T-helper 22 cell (primary cell): ENCODE measurements around the gene PCSK6.
A peak's percentile ranks its signal among the peaks of the same experiment; 100 is the strongest.

ENCODE experiments used
- DNase-seq: peaks from one replicate; pipeline ENCODE4 v3.0.0-alpha.2; 2020; ENCODE audit warnings: low read depth

The PCSK6 gene

DNA sequence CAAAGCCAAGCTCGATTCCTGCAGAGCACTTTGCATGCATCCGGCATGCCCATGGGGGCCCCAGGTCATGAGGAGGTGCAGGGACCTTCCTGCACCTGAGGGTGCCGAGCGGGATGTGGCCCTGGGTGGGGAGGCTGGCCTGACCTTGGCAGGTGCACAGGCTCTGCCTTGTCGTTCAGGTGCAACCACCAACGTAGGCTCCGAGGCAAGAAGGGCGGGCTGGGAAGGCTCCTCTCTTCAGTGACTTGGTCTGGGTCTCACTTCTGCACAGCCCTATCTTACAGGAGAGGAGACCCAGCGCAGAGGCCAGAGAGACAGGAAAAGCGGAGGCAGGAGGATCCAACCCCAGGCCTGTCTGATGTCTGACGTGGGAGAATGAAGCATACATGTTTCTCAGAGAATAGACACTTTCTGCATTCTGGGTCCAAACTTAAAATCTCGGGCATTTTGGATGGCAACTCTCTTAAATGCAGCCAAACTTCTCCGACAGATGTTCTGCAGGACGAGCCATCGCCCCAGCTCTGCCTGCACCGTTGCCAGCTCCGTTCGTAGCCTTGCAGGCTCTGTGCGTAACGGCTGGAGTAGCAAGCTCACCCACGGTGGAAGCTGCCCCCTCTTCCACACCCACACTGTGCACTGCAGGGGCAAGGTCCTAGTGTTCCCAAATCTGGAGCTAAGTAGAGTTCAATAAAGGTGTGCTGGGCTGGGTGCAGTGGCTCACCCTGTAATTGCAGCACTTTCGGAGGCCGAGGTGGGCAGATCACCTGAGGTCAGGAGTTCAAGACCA, 133.6 kb downstream of the PCSK6 start:
- DNase-seq: no peak

DNA sequence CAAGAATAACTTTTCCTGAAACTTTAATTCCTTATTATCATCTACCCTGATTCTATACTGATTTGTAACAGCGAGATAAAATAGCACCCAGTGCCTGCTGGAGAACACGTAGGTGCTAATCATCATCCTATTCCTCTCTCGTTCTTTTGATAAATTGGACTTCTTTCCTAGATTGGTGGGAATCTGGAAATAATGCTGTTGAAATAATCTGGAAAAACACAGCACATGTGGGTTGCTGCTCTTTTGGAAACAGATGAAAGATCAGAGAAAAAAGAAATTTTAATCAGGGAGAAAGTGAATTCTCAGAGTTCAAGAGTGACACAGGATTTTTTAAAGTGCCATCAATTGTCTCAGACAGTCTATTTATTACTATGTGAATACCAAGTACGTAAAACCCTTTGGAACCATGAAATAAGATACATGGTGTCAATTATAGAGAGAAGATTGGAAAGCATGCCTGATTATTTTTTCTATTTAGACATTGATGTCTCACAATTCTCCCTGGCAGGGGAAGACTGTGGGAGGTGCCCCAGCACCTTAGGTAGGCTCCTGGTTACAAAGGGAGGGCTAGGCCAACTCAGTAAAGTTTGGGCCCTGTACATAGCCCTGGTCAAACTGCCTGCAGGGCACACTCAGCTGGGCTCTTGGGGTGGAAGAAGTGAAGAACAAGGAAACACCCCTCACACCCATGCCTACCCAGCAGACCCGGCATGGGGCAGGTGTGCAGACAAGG, 134.4 kb downstream of the PCSK6 start:
- DNase-seq: no peak

DNA sequence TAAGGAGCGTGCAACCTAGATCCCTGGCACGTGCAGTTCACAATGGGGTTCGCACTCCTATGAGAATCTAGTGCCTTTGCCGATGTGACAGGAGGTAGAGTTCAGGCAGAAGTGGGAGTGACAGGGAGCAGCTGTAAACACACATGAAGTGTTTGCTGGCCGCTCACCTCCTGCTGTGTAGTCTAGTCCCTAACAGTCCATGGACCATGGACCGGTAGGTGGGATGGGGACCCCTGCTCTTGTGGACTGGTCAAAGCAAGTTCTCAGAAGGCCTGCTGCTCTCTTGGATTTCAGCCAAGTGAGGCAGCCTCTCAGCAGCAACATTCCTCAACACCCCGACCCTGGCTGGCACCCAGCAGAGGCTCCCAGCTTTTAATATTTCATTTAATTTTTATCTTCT, 136.3 kb downstream of the PCSK6 start:
- DNase-seq: no peak

DNA sequence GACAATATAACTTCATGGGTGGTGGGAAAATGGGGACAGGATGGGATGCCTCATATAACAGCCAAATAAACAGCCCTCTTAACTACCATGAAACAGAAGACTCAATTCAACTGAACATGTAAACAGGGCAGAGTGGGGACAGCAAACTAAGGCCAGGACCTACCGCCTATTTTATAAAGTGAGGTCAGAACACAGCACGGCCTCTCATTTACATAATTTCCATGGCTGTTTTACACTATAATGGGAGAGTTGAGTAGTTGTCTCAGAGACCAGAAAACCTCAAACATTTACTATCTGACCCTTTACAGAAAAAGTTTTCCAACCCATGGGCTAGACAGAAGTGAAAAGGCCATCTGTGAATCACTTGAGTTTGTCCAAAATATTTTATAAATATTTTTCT, 137.8 kb downstream of the PCSK6 start:
- DNase-seq: no peak

DNA sequence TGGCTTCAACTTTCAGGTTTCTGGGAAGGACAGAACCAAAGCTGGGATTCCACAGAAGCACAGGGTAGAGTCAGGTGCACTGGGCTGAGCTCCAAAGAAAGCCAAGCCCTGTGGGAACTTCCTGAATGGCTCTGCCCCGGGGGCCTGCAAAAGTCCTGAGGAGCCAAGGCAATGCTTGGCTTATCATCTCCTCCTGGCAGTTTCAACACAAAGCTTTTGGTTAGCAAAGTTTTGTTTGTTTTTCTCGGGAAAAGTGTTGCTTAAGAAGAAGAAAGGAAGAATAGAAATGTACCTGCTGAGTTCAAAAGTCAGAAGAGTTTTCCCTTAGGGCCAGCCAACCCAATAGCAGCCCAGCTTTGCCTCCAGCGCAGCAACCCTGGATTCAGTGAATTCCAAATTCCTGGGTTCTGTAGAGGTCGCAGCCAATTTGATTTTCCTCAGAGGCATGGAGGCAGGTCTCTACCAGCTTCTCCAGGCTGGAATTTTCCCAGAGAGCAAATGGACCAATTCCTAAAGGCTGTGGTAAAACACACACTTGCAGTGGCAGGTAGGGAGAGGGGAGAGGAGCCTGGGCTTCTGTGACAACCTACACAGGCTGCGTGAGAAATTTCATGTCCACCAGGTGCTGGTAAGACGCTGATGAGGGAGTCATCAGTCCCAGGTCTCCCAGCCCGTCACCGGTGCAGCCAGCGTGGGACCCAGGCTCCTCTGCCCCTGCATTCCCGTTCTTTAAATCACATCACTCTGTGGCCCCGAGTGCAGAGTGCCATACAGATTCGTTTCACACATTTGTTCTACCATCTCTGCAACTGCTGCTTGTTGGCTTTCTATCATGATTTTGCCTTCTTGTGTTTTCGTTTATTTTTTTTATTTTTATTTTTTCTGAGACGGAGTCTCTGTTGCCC, 140.2 kb downstream of the PCSK6 start:
- no peak for DNase-seq

DNA sequence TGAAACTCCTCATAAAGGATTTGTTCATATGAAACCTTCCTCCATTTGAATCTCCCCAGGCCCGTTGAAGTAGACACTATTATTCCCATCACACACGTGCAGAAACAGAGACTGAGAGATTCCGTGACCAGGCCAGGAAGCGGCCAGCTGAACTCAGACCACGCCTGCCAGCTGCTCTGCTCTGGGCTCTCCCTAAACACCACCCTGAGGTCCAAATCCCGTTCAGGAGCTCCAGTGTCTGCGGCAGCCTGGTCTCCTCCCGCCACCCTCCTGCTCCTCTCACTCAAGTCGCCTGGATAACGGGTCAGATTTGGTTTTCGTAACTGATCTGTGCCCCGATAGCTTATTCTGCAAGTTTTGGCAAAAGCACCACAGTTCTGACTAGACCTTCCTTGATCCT, 140.9 kb downstream of the PCSK6 start:
- no peak for DNase-seq

DNA sequence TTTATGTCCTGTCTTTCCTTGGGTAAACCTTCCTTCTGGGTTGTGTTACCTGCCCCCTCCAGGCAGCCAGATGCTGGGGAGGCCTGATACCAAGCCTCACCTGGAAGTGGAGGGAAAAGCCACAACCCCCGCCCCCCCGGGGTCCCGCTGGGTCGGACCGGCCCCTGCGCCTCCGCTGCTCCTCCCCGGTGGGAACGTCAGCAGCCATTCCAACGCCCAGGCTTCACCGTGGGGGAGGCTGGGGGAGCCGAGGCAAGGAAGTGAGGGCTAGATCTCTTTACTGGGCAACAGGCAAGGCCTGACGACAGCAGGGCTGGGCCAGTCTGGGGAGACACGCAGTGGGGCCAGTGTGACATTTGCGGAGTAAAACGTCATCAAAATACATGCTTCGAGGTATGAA, 141.5 kb downstream of the PCSK6 start:
- no peak for DNase-seq

DNA sequence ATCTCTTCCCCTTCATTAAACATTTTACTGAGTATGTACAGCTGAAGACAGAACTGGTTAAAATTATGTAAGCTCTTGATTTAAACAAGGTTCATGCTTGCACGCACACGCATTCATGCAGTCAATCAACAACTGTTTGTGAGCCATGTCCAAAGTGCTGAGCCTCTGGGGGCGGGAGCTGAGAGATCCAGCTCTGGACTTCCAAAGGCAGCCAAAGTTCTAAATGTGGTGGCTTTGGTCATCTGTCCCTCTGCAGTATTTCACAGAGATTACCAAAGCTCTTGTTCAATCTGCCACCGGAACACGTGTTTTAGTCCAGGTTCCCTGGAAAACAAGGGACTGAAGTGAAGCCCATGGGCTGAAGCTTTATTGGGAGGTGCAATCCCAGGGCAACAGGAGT, 142.1 kb downstream of the PCSK6 start:
- no peak for DNase-seq

DNA sequence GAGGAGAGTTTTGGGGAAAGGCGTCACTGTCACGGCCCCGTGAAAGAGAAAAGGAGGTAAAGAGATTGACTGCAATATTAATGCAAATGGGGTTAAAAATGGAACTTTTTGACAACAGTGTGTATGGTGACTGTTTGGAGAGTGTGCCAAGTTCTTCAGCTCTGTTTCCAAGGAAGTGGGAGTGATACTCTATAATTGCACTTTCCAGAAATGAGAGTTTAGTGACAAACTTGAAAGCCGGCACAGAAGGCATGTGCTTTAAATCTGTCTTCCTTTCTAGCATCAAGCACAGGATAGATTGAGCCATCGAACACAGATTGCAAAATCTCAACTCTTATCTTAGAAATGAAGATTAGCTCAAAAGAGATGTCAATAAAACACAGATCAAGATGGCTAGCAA, 142.6 kb downstream of the PCSK6 start:
- no peak for DNase-seq

DNA sequence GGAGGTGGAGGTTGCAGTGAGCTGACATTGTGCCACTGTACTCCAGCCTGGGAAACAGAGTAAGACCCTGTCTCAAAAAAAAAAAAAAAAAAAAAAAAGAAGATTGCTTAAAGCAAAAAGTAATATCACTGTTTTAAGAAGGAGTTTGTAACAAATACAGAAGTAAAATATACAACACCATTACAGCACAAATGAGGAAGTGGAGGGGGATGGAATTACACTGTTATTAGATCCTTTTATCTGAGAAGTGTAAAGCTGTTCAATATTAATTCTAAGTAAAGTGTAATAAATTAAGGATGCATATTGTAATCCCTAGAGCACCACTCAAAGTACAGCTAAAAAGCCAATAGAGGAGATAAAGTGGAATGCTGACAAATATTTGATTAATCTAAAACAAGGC, 147.5 kb downstream of the PCSK6 start:
- no peak for DNase-seq

DNA sequence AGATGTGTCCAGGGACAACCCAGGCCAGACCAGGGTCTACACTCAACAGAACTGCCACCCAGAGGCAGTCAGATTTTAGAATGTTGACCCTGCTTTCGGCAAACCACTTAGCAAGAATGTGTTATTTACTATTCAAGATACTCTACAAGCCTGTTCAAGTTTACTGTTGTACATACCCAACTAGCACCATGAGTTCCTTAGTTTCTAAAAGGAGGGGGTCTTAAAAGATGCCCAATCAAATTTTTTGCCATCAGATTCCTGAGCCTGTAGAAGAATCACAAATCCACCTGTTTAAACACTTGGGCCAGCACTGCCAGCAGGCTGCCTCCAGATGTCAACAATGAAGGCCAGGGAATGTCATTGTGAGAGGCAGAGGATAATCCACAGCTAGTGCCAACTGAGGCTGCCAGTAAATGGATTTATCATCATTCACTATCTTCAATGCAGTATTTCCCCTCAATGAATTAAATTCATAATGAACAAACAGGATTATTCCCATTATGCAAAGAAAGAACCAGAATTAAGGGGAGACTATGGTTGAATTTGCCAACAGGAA, 150.9 kb downstream of the PCSK6 start:
- no peak for DNase-seq

DNA sequence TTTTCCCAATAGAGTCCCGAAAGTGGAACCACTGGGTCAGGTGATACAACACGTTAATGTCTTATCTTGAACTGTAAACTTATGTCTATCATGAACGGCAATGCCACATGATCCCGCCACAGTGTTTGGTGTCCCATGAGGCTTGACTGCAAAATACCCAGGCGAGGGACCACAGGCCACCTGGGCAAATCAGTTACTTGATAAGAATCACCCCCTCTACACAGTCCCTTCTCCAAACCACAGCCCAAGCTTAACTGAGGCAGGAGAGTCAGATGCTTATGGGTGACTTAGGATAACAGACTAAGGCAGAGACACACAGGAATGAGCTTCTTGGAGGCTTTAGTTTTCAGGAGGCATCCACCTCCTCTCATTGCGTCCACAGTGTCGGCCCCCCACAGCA, 151.5 kb downstream of the PCSK6 start:
- DNase-seq: no peak

DNA sequence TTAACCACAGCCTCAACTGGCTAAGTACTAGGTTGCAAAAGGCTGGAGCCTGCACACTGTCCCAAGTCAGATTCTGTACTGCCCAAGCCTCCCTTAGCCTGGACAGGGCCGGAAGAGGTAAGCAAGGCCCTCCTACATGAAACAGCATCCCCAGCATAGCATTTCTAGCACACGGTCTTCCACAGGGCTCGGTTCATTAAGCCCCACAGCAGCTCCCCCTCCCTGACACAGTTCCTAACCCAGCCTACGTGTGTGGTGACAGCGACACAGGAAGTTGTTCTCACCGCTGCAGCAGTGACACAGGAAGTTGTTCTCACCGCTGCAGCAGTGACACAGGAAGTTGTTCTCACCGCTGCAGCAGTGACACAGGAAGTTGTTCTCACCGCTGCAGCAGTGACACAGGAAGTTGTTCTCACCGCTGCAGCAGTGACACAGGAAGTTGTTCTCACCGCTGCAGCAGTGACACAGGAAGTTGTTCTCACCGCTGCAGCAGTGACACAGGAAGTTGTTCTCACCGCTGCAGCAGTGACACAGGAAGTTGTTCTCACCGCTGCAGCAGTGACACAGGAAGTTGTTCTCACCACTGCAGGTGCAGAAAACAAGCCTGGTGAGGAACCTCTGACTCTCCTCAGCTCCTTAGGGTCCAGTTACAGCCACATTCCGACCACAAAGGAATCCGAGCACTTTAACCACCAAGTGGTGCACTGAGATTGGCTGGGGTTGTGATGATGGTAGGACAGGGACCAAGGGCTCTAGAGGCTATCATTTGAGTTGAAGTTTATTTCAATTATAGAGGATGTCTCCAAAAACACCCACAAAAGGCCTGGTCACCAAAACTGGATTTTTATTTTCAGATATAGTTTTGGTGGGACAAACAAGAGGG, 155.4 kb downstream of the PCSK6 start:
- DNase-seq: peak; percentile 42

DNA sequence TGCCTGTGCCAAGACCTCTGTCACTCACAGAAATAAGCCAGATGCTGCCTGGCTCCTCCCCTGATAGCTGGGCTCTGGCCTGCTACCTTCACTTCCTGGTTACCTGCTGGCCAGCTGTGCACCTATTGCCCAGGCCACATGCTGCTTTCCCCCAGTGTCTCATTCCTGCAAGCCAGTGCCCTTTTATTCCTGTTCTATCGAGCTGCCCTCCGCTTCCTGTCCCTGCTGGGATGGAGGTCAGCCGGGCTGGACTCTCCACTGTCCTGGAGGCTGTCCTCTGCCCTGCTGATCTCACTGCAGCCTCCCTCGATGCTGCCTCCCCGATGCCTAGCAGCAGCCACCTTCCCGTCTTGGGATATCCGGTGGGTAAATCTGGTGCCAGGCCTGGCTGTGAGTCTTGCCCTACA, 157.4 kb downstream of the PCSK6 start:
- DNase-seq: no peak

DNA sequence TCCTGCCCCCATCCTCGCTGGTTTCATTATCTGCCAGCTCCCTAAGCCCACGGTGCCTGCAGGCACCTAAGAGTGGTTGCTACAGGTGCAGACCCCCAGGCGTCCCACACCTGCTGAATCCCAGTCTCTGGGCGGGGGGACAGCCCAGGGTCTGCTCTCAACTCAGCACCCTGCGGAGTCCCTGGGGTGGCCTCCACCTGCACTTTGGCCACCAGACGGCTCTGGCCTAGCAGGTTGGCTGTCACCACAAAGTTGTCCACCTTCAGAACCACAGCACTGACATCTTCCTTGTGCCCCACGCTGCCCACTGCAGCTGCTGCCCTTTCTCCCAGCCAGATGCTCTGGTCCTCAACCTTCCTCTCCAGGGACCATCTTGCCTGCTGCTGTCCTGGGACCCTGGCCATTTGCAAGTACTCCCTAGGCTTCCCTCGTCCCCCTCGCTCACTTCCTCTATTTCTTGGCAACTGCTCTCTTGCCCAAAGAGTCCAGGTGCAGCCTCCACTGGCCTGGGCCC, 159.6 kb downstream of the PCSK6 start:
- no peak for DNase-seq

DNA sequence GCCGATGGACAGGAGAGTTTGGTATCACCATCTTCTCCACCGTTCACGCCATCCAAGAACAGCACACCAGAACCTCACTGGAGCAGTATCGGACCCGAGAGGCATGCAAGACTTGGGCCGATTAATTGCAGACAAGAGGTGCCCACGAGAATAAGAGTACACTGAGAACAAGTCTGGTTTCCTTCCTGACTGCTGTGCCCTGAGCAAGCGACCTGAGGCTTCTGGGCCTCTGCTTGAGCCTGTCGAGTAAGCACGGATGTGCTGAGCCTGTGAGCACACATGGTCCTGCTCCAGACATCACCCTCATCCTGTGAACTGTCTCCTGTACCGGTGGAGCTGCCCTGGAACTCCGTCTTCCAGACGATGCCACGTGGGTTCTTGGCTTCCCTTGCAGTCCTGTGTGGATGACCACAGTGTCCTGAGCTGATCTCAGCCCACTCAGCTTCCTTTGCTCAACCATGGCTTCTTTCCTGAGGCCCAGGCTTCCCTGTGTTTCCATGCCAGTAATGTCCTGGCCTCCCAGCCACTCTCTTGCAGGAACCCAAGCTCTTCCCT, 160.1 kb downstream of the PCSK6 start:
- no peak for DNase-seq

DNA sequence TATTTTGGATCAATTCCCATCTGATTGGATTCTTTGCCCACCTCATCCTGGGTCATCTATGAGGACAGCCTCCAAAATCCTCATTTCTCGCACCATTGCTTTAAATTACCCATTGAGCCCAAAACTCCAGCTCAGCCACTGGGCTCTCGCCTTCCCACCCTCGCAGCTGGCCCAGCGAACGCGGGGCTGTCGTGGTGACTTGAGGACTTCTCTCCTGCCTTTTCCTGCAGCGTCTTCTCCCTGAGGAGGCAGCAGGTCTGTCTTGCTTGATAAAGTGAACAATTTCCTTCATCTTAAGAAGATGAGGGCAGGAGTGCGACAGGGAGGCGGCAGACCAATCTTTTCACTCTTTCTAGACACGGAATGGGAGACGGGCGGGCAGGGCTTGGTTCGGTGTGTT, 161.5 kb downstream of the PCSK6 start:
- no peak for DNase-seq

DNA sequence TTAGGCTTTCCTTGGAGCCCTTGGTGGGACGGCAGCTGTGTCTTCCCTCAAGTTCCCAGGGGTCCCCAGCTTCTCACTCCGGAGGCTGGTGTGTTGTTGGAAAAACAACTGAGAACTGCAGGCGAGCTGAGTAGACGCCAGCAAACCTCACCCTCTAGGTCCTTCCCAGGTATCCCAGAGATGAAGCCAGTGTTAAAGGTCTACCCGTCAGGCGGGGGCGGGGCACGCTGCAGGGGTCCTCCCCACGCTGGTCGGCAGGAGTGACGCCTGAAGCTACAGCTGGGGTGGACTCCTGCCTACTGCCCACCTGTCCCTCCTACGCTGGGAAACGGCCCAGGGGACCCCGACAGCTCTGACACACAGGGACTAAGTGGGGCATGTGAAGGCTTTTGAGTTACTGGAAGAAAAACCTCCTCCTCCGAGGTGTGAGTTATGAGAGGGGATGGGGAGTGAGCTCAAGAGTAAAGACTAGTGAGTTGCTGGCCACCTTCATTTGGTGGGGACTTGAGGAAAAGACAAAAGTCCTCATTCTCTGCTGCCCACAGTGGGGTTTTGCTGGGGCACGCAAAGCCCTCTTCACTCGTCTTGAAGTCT, 162.3 kb downstream of the PCSK6 start:
- DNase-seq: no peak

DNA sequence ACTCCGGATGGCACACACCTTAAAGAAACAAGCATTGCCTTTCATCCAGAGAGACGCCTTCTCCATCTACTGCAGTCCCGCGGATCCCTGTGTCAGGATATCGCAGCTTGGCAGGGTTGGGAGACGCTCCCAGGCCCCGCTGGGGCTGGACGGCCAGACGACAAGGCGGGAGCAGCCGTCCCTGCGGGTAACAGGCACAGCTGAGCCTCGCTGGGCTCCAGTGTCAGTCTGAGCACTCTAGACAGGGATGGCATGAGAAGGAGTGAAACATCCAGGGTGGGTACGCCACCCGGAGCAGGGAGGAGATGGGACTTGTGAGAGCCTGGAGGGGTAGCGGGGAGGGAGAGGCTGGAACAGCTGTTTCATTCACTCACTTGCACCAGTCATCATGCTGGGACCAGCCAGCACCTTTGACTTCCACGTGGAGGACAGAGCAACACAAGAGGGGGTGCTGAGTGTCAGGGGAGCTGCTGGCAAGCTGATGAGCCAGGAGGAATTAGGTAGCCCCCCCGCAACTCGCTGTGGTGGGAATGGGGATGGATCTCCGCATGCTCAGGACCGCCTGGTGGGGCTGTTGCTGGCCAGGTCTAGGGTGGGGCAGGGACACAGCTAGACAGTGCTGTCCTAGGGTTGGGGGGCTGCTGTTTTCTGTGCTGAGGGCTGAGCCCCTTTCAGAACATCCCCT, 162.9 kb downstream of the PCSK6 start:
- no peak for DNase-seq

DNA sequence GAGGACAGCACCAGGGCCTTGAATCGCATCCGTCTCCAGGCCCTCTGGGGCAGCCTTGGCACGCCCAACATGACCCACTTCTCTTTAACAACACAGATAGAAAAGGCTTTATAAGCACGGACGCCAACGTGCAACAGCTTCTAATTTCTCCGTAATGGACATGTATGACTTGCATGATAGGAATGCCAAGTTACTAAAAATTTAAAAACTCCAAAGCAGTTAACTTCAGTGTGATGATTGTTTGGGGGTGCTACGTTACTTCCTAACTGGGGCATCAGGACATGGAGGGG, 163.5 kb downstream of the PCSK6 start:
- no peak for DNase-seq
